Measurements from ENCODE around the gene MSANTD2. TPM values are rescaled to one million over a fixed set of nuclear protein-coding genes. Genes with fewer than 3 reads are reported as not detected.

Gene MSANTD2
- polyA plus RNA-seq, 1 of the 3 experiments (the other 2 are of a cell fraction): 6.4 TPM

DNA sequence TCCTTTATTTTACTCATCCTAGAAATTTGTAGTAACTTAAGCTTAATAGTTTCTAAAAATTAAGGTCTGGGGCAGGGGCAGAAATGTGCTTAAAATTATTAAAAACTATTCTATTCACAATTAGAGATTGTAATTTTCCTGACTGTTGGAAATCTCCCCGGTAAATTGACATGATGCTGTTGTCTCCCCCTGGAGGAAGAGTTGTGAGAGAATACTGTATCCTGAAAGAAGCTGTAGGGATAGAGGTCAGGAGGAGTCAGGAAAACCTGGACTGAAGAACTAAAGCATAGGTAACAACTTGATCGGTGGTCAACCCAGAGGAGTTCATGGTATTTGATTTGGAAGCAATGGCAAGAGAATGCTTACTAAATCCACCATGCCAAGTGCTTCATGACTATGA, 21.9 kb downstream of the MSANTD2 start:
- Histone ChIP-seq H3K9me2 (no peaks in the 10 kb centered on the region), H3K4me3 (ENCODE audit: low read depth in 2 of 2, low read length in 1 of 2) (no peak overlapping the region), H3K9me3 (no peaks in the 10 kb centered on the region), H3K4me1 (ENCODE audit: control insufficient read depth in 1 of 2, insufficient read depth in 2 of 2, low read depth in 1 of 2, low read length in 1 of 2) (no peaks in the 10 kb centered on the region), H3K4me2 (no peak overlapping the region), H3K27me3 (ENCODE audit: insufficient read depth) (no peaks in the 10 kb centered on the region), H3K9ac (no peak overlapping the region), H3F3A (replicated peaks; ENCODE audit: insufficient read depth) (no peaks in the 10 kb centered on the region), H3K36me3 (replicated peaks in 1 of 2; ENCODE audit: control insufficient read depth in 1 of 2, insufficient read depth in 2 of 2, low read length in 1 of 2) (peaks cover 7 to 14% of the 10 kb centered on the region in 2 experiments), H3K79me2 (ENCODE audit: insufficient read depth) (peaks cover 60% of the 10 kb centered on the region), H4K20me1 (ENCODE audit: insufficient read depth) (no peaks in the 10 kb centered on the region), H3K27ac (ENCODE audit: low read depth in 2 of 2, low read length in 1 of 2) (no peak overlapping the region), H2AFZ (ENCODE audit: low read depth) (no peak overlapping the region)
- peak; percentile 16 for DNase-seq
- ChIA-PET POLR2A (interaction anchor here (1.1 kb wide), 1 partner anchor 22 kb away, joined by 4 read pairs; the partner anchor contains the start of gene MSANTD2), CTCF (interaction anchor here (0.8 to 9.9 kb wide), 7 partner anchors 8 to 117 kb away, joined by 3 to 60 read pairs (median 4); partner anchors contain the start of gene ESAM)
- WGBS (ENCODE audit: low lambda C conversion rate): 94% methylated on average over 2 of the region's 2 CpGs
- TF ChIP-seq CTCF (IDR thresholded peaks at IDR 0.05) (peak; percentile 35), PBX3 (IDR thresholded peaks at IDR 0.05) (no peak)

- H3K9me2 ChIP-seq: no peaks in the 10 kb centered on the region
- H3K9me3 ChIP-seq: no peaks in the 10 kb centered on the region
- peaks cover 65% of the 10 kb centered on the region for H3K79me2 ChIP-seq (ENCODE audit: insufficient read depth)
- H3F3A ChIP-seq (replicated peaks; ENCODE audit: insufficient read depth): no peaks in the 10 kb centered on the region
- DNase-seq: no peak
- no peak overlapping the region for H3K27ac ChIP-seq (ENCODE audit: low read depth in 2 of 2, low read length in 1 of 2)
- H3K4me1 ChIP-seq (ENCODE audit: control insufficient read depth in 1 of 2, insufficient read depth in 2 of 2, low read depth in 1 of 2, low read length in 1 of 2): no peaks in the 10 kb centered on the region
- no peak overlapping the region for H3K9ac ChIP-seq
- peaks cover 7 to 21% of the 10 kb centered on the region in 2 experiments for H3K36me3 ChIP-seq (replicated peaks in 1 of 2; ENCODE audit: control insufficient read depth in 1 of 2, insufficient read depth in 2 of 2, low read length in 1 of 2)
- no peaks in the 10 kb centered on the region for H4K20me1 ChIP-seq (ENCODE audit: insufficient read depth)
- H2AFZ ChIP-seq (ENCODE audit: low read depth): no peak overlapping the region
- TF ChIP-seq YY1 (IDR thresholded peaks at IDR 0.05; ENCODE audit: low read depth) (no peak), RCOR1 (IDR thresholded peaks at IDR 0.05; ENCODE audit: low read length) (no peak), ELF1 (IDR thresholded peaks at IDR 0.05) (no peak), EP300 (IDR thresholded peaks at IDR 0.05; ENCODE audit: borderline replicate concordance in 1 of 2, low read depth in 1 of 2, low read length in 1 of 2) (no peak), NRF1 (IDR thresholded peaks at IDR 0.05; ENCODE audit: low read depth, low read length) (no peak), CHD2 (IDR thresholded peaks at IDR 0.05; ENCODE audit: low read length, partially characterized antibody) (no peak), FOXM1 (IDR thresholded peaks at IDR 0.05; ENCODE audit: low read depth) (no peak), FOSL2 (IDR thresholded peaks at IDR 0.05; ENCODE audit: borderline replicate concordance, low read depth) (no peak), PBX3 (IDR thresholded peaks at IDR 0.05) (no peak), USF2 (IDR thresholded peaks at IDR 0.05; ENCODE audit: borderline replicate concordance, low read depth, low read length) (no peak), IRF3 (IDR thresholded peaks at IDR 0.05; ENCODE audit: low read depth, low read length) (no peak), FOXJ3 (CRISPR knock-in tag; IDR thresholded peaks at IDR 0.05) (no peak)
- TF ChIP-seq, protein P1, sequence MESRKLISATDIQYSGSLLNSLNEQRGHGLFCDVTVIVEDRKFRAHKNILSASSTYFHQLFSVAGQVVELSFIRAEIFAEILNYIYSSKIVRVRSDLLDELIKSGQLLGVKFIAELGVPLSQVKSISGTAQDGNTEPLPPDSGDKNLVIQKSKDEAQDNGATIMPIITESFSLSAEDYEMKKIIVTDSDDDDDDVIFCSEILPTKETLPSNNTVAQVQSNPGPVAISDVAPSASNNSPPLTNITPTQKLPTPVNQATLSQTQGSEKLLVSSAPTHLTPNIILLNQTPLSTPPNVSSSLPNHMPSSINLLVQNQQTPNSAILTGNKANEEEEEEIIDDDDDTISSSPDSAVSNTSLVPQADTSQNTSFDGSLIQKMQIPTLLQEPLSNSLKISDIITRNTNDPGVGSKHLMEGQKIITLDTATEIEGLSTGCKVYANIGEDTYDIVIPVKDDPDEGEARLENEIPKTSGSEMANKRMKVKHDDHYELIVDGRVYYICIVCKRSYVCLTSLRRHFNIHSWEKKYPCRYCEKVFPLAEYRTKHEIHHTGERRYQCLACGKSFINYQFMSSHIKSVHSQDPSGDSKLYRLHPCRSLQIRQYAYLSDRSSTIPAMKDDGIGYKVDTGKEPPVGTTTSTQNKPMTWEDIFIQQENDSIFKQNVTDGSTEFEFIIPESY (IDR thresholded peaks at IDR 0.05; ENCODE audit: borderline replicate concordance, low read depth): no peak
- no peak overlapping the region for H3K4me2 ChIP-seq
- no peak overlapping the region for H3K4me3 ChIP-seq (ENCODE audit: low read depth in 2 of 2, low read length in 1 of 2)
- ChIA-PET POLR2A (no interaction called here), CTCF (interaction anchor here (0.8 to 9.9 kb wide), 5 partner anchors 10 to 116 kb away, joined by 3 to 60 read pairs (median 4); partner anchors contain the start of gene ESAM)
- H3K27me3 ChIP-seq (ENCODE audit: insufficient read depth): no peaks in the 10 kb centered on the region
- WGBS (ENCODE audit: low lambda C conversion rate): 99% methylated on average over 7 of the region's 7 CpGs
Observed at GRCh38 chr11:124776865-124777645, 23.2 kb downstream of the MSANTD2 start.

Measured in SK-N-SH (cell line).